Type B pancreatic cell (in vitro differentiated cells): ENCODE results near the gene AKIRIN1. TPM values are rescaled to one million over a fixed set of nuclear protein-coding genes. Genes with fewer than 3 reads are reported as not detected.

Experiments
- DNase-seq: peaks from one replicate; pipeline ENCODE4 v3.0.0; 2021; ENCODE audit warnings: mixed read lengths; ENCODE audit not compliant: unreplicated experiment; ENCODE audit errors: extremely low spot score
- H3K27ac Mint-ChIP-seq: 2 replicates; pipeline ENCODE4 v1.8.0; 2021; ENCODE audit warnings: mild to moderate bottlenecking, mixed read lengths
- H3K27me3 Mint-ChIP-seq: 2 replicates; pipeline ENCODE4 v1.8.0; 2021; ENCODE audit warnings: mixed read lengths
- H3K36me3 Mint-ChIP-seq: 2 replicates; pipeline ENCODE4 v1.8.0; 2021; ENCODE audit warnings: mixed read lengths
- H3K4me1 Mint-ChIP-seq: one replicate; pipeline ENCODE4 v1.8.0; 2021; ENCODE audit warnings: mixed read lengths; ENCODE audit not compliant: unreplicated experiment
- H3K4me3 Mint-ChIP-seq: 2 replicates; pipeline ENCODE4 v1.8.0; 2021; ENCODE audit warnings: mild to moderate bottlenecking, mixed read lengths
- H3K9me3 Mint-ChIP-seq: 2 replicates; pipeline ENCODE4 v1.8.0; 2021; ENCODE audit warnings: mixed read lengths
- total RNA-seq: library from RNA; stranded (reverse); gene quantifications from 2 replicates; pipeline ENCODE4 v1.2.1, GENCODE V29; 2021; ENCODE audit warnings: low replicate concordance
- TF ChIP-seq, protein P1 (sequence below): fragments of 200-600 bp; sonication (generic); conservative IDR thresholded peaks from 2 replicates; pipeline ENCODE4 v1.5.0; 2021; ENCODE audit warnings: antibody characterized with exemption, mild to moderate bottlenecking

AKIRIN1 gene
- total RNA-seq, 1 donor from 2014 or later: 73.0 TPM

DNA sequence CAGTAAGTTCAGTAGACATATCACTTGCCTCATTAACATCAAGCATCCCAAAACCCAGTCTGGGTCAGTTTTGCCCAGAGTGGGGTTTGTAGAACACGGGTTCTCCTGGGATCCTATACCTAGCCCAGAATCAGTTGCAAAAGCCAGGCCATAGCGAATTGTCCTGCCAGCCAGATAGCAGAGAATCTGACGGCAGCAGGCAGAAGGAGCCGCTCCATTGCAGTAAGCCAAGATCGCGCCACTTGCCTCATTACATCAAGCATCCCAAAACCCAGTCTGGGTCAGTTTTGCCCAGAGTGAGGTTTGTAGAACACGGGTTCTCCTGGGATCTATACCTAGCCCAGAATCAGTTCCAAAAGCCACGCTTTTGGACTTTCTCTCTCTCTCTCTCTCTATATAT lies 54.2 kb downstream of the AKIRIN1 start:
- Mint-ChIP-seq H3K27ac (no peak overlapping the region), H3K4me1 (peaks cover 11% of the 10 kb centered on the region), H3K4me3 (no peak overlapping the region), H3K36me3 (peaks cover 19% of the 10 kb centered on the region), H3K9me3 (no peaks in the 10 kb centered on the region), H3K27me3 (no peaks in the 10 kb centered on the region)
- no peak for DNase-seq
- TF ChIP-seq, protein P1, sequence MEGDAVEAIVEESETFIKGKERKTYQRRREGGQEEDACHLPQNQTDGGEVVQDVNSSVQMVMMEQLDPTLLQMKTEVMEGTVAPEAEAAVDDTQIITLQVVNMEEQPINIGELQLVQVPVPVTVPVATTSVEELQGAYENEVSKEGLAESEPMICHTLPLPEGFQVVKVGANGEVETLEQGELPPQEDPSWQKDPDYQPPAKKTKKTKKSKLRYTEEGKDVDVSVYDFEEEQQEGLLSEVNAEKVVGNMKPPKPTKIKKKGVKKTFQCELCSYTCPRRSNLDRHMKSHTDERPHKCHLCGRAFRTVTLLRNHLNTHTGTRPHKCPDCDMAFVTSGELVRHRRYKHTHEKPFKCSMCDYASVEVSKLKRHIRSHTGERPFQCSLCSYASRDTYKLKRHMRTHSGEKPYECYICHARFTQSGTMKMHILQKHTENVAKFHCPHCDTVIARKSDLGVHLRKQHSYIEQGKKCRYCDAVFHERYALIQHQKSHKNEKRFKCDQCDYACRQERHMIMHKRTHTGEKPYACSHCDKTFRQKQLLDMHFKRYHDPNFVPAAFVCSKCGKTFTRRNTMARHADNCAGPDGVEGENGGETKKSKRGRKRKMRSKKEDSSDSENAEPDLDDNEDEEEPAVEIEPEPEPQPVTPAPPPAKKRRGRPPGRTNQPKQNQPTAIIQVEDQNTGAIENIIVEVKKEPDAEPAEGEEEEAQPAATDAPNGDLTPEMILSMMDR: no peak

GRCh38 chr1:39046613-39047210 lies 55.6 kb downstream of the AKIRIN1 start:
- TF ChIP-seq, protein P1: no peak
- DNase-seq: no peak
- H3K36me3 Mint-ChIP-seq: peaks cover 22% of the 10 kb centered on the region
- H3K27me3 Mint-ChIP-seq: no peaks in the 10 kb centered on the region
- H3K4me1 Mint-ChIP-seq: peaks cover 11% of the 10 kb centered on the region
- H3K4me3 Mint-ChIP-seq: no peak overlapping the region
- H3K27ac Mint-ChIP-seq: peak overlapping the region; percentile 44
- H3K9me3 Mint-ChIP-seq: no peaks in the 10 kb centered on the region

DNA sequence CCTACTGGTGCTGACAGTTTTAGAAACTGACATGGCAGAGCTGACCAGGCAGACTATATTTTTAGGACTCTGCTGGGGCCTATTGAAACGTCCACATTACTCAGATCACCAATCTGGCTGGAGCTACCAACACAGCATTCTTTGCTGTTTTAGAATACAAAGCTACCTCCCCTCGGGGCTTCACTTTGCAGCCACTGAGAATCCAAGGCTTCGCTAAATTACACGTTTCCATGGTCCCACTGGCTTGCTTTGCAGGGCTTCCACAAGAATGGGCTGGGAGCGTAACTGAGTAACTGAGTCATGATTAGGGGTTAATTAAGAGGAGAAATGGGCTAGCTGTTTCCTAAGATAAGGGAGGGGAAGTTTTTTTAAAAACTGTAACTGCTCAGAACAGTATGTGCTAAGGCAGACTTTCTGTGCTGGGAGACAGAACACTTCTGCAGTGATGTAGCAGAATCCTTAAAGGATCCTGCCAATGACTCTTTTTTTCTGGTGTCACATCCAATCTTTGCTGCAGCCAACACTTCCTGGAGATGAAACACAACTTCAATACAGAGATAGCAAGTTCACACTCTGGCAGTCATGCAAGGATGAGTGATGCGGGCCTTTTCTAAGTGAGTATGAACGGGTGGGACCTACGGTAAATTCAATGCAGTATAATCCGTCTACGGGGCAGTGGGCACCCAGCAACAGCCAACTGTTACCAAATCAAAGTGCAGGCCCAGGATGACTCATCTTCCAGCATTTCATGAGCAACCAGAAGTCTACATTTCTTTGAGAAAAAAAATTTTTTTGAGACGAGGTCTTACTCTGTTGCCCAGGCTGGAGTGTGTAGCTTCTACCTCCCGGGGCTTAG lies 56.5 kb downstream of the AKIRIN1 start:
- Mint-ChIP-seq H3K4me3 (no peak overlapping the region), H3K36me3 (peaks cover 20% of the 10 kb centered on the region), H3K9me3 (no peaks in the 10 kb centered on the region), H3K27me3 (no peaks in the 10 kb centered on the region), H3K4me1 (peaks cover 11% of the 10 kb centered on the region), H3K27ac (peak overlapping the region; percentile 19)
- TF ChIP-seq, protein P1: no peak
- no peak for DNase-seq

DNA sequence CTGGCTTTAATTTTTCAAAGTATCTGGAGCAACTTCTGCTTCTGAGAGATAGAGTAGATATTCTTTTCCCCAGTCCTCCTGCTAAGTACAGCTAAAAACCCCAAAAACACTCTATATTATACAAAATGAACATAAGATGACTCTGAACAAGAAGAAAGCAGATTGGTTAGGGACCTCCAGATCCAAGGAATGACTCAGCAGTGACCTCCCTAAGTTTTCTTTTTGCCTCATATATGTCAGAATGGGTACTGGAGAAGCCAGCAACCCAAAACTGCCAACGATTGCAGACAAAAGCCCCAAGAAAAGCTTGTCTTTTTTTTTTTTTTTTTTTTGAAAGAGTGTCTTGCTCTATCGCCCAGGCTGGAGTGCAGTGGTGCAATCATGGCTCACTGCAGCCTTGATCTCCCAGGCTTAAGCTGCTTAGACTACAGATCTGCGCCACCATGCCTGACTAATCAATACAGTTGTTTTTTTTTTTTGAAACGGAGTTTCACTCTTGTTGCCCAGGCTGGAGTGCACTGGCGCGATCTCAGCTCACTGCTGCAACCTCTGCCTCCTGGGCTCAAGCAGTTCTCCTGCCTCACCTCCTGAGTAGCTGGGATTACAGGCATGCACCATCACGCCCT lies 57.8 kb downstream of the AKIRIN1 start:
- H3K4me1 Mint-ChIP-seq: peaks cover 11% of the 10 kb centered on the region
- no peak overlapping the region for H3K4me3 Mint-ChIP-seq
- TF ChIP-seq, protein P1: no peak
- no peaks in the 10 kb centered on the region for H3K9me3 Mint-ChIP-seq
- peaks cover 12% of the 10 kb centered on the region for H3K36me3 Mint-ChIP-seq
- no peaks in the 10 kb centered on the region for H3K27me3 Mint-ChIP-seq
- no peak for DNase-seq
- H3K27ac Mint-ChIP-seq: no peak overlapping the region

GRCh38 chr1:39050001-39050400 lies 58.9 kb downstream of the AKIRIN1 start:
- no peak overlapping the region for H3K27ac Mint-ChIP-seq
- no peak for DNase-seq
- H3K4me1 Mint-ChIP-seq: peaks cover 11% of the 10 kb centered on the region

More at GRCh38 chr1:39050001-39050400, 58.9 kb downstream of the AKIRIN1 start:
- Mint-ChIP-seq H3K36me3 (peaks cover 11% of the 10 kb centered on the region), H3K9me3 (no peaks in the 10 kb centered on the region), H3K4me3 (no peak overlapping the region), H3K27me3 (no peaks in the 10 kb centered on the region)
- TF ChIP-seq, protein P1: no peak
